SK-N-DZ (cell line): ENCODE results near the gene RFLNA.

Experiments used
- DNase-seq: peaks from one replicate; pipeline ENCODE4 v3.0.0-alpha.2; 2015; ENCODE audit warnings: low spot score

RFLNA gene

DNA sequence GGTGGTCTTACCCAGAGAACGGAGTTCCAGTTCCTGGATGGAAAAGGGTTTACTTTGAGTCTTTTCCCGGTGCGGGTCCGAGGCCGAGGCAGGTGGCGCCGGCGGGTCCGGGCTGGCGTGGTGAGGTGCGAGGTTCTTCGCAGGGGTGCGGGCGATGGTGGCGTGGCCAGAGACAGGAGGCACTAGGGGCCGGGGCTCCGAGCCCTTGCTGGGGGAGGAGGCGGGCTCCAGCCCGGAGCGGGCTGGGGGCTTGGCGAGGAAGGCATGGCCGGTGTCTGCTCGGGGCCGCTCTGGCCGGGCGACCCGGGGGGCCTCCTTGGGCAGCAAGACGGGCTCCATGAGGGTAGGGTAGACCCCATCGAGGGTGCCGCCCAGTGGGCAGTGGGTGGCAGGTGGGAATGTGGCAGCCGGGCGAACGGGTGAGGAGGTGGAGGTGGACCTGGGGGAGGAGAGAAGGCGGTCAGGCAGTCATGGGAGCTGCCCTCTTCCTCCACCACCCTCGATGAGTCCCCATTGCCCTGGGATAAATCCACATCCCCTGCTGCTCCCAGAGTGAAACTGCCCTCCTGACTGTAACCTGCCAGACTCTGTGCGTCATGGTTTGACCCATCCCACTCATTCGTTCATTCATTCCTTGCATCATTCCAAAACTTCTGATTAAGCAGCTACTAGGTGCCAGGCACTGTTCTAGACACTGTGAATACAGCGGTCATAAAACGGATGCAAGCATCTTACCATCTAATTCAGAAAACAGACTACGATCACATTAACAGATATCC lies 42.0 kb downstream of the RFLNA start:
- DNase-seq = no peak

- DNase-seq = no peak
Measured at GRCh38 chr12:124337622-124338021, 42.7 kb downstream of the RFLNA start.

DNA sequence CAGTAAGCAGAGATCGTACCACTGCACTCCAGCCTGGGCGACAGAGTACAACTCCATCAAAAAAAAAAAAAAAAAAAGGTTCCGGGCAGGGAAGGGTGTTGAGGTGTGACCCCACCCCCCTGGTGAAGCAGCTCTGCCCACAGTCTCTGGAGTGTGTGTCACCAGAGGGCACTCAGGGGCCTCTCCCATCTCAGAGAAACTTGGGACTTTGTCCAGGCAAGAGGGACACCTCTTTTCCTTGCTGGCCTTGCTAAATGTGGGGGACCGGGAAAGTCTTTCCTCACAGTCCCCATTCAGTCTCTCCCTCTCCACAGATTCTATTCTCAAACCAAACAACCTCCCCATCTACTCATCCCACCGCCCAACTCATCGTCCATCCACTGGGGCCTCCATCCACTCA lies 43.6 kb downstream of the RFLNA start:
- no peak for DNase-seq

DNA sequence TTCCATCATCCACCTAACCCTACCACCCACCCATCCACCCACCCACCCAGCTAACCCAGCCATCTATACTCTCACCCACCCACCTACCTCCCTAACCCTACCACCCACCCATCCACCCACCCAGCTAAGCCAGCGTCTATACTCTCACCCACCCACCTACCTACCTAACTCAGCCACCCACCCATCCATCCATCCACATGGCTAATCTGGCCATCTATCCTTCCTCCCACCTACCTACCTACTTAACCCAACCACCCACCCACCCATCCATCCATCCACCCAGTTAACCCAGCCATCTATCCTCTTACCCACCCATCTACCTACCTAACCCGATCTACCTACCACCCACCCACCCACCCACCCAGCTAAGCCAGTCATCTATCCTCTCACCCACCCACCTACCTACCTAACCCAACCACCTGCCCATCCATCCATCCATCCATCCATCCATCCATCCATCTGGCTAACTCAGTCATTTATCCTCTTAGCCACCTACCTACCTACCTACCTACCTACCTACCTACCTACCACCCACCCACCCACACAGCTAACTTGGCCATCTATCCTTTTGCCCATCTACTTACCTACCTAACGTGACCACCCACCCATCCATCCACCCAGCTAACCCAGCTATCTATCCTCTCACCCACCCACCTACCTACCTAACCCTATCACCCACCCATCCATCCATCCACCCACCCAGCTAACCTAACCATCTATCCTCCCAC lies 44.1 kb downstream of the RFLNA start:
- no peak for DNase-seq

DNA sequence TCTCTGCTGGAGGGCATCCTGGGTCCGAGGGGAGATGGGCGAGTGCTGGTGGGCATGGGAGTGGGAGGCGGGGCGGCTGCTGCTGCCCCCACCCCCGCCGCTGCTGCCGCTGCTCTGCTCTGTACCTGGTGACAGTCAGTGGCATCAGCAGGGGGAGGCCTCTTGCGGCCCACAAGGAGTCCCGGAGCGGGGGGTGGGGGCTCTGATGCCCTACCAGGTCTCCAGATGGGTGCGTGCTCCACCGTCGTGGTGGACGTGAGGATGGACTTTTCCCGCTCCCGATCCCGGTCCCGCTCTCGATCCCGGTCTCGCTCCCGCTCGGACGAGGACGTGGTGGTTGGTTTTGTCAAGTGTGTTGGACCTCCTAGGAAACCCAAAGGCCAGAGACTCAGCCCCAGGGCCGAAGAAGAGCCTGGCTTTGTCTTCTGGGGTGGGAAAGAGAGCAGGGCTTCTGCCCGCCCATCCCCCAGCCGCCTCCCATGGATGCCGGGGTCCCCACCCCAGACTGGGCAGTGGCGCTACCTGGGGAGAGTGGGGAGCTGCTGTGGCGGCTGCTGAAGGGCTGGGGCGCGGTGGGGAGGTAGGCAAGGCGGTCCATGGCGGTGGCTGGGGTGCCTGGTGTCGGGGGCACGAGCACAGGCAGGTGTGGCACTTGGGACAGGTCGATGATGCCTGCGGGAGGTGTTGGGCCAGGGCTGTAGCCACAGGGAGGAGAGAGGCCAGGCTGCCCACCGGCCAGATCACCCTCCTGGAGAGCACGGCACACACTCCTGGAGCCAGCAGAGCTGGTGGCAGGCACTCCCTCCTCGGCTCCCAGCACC lies 45.4 kb downstream of the RFLNA start:
- no peak for DNase-seq

DNA sequence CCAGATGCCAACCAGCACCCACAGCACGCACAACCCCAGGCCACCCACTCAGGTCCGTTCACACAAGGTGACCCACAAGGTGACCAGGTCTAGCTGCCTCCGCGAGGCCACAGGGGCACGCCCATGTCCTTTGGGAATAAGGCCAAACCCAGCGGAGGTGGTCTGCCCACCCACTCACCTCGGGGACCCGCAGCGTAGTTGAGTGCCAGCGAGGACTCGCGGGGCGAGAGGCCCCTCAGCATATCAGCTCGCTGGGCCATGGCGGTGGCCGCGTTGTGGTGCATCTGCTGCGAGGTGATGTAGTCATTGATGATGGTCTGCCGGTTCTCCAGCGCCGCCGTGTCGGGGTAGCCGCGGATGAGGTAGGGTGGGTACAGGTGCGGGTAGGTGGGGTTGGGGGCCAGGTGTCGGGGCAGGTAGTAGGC lies 46.8 kb downstream of the RFLNA start:
- no peak for DNase-seq

- no peak for DNase-seq
Measured at GRCh38 chr12:124344022-124344421, 49.1 kb downstream of the RFLNA start.

DNA sequence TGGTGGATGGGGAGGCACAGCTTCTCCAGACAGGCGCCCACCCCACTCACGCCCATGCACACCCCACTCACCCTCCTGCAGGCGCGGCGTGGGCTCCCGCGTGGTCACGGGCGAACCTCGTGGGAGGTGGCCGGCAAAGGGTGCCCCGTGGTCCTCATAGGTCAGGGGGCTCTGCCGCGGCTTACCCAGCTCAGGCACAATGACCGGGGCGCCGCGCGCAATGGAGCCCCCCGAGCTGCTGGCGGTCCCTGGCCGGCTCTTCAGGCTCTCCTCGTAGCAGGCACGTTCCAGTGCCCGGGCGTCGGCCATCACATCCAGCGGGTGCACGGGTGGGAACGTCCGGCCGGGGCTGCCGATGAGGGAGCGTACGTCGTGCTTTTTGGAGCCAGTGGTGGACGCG lies 49.6 kb downstream of the RFLNA start:
- no peak for DNase-seq

- no peak for DNase-seq
Measured at GRCh38 chr12:124345795-124346194, 50.9 kb downstream of the RFLNA start.

DNA sequence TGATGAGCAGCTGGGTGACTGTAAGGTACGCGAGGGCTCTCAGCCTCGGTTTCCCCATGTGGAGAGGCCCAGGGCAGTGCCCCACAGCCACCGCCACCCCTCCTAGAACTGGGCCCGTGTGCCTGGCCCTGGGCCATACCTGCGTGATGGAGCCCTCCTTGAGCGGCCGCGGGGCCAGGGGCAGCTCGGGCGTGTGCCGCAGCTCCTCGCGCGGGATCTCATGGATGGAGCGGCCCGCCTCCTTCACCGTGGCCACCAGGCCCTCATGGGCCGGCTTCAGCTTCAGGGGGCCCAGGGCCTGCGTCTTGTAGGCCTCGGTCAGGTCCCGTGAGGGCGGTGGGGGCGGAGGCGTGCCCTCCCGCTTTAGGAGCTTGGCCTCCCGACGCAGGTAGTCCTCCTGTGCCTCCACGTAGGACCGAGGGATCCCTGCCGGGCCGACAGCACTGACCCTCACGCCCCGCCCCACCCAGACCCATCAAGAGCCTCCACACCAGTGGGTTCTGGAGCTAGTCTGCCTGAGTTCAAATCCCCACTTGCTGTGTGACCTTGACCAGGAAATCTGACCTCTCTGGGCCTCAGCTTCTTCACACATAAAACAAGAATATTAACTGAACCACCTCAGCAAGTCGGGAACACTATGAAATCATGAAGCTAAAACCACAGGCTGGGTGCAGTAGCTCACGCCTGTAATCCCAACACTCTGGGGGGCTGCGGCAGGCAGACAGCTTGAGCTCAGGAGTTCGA lies 51.7 kb downstream of the RFLNA start:
- no peak for DNase-seq

DNA sequence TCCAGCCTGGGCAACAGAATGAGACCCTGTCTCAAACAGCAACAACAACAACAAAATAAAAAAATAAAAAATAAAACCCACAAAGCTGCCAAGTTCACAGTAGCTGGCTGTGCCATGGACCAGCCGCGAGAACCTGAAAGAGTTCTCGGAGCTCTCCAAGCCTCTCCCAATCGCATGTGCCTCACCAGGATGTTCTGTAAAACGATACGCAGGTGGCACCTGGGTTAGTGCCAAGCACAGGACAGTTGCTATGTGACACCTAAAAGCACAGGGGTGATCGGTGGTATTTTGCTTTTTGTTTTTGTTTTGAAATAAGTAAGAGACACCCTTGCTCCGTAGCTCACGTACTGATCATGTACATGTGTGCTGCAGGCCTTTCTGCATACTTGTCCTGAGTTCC lies 52.4 kb downstream of the RFLNA start:
- DNase-seq = no peak

DNA sequence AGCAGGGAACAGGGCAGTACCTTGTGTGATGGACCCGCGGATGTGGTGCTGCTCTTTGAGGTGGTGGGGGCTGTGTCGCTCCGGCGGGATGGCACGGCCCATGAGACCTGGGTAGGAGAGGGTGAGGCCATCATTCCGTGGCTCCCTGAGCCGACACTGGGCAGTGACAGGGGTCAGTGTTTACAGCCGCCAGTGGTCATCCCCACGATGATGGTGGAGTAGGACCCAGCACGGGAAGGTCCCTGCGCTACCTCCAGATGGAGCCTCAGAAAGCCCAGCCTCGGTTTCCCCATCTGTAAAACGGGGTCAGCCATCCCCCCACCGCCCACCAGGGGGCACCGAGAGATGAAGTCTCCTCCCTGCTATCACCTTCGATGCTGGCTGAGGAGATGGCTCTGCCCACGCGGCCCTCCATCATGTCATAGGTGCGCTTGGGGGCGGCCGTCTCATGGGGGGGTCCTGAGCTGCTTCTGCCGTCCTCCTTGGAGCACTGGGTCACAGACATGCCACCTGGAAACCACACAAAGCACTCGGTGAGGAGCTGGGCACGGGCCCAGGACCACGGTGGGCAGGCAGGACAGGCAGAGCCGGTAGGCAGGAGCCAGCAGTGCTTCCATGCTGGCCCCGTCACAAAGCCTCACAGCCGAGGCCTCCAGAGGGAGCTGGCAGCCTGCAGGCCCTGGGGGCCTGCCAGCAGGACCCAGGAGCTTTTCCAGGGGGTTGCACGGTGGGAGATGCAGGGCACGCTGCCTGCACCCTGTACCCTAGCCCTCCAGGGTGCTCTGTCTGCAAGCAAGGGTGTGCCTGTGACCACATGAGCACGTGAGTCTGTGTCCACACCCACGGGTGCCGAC lies 53.1 kb downstream of the RFLNA start:
- no peak for DNase-seq

GRCh38 chr12:124348659-124349380 lies 53.9 kb downstream of the RFLNA start:
- no peak for DNase-seq

DNA sequence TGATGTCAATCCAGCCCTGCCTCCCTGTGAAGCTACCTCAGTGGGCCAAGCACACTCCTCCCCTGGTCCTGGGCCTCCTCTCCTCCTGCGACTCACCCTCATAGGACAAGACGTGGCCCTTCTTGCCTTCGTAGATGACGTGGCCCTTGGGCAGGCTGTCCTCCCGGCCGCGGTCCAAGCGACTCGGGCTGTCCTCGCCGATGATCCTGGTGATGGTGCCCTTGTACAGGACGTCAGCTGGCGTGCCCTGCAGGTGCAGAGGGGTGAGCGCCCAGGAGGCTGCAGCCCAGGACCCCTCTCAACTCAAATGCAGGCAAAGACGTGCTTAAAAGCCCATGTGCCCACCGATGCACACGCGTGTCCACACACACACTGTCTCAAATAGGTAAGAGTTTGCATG lies 55.6 kb downstream of the RFLNA start:
- DNase-seq = no peak

GRCh38 chr12:124351422-124351821 lies 56.5 kb downstream of the RFLNA start:
- DNase-seq = no peak

GRCh38 chr12:124352257-124352656 lies 57.4 kb downstream of the RFLNA start:
- DNase-seq = no peak

GRCh38 chr12:124352839-124353238 lies 57.9 kb downstream of the RFLNA start:
- DNase-seq = no peak

DNA sequence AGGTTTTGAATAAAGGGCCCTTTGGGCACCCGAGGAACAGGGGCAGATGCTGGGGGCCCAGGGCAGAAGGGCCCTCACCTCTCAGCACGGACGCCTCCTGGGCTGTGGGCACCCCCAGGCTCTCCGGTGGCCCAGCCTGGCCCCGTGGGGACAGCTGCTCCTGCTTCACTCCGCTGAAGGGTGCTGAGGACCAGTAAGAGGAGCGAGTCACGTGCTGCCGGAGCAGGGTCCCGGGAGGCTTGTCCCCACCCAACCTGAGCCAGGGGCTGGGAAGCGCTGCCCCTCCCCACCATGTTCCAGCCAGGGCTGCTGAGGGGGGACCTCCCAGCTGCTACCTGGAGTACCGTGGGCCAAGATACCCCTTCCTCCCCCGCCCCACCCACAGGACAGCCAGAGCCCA lies 59.5 kb downstream of the RFLNA start:
- DNase-seq = no peak

DNA sequence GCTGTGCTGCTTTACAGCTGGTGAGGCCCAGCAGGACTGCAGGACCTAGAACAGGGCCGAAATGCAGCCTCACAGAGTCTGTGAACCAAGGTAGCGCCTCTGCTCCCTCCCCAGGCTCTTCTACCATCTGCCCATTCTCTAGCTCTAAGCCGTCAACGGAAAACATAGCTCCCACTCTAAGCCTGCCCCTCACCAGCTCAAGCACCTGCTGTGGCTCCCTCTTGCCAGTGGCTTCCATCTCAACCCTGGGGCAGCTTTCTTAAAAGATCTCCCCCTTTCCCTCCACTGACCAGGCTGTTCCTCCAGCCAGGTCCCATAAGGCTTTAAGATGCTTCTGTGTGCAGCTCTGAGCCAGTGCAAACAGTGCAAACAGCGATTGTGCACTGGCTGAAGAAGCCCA lies 61.3 kb downstream of the RFLNA start:
- no peak for DNase-seq

DNA sequence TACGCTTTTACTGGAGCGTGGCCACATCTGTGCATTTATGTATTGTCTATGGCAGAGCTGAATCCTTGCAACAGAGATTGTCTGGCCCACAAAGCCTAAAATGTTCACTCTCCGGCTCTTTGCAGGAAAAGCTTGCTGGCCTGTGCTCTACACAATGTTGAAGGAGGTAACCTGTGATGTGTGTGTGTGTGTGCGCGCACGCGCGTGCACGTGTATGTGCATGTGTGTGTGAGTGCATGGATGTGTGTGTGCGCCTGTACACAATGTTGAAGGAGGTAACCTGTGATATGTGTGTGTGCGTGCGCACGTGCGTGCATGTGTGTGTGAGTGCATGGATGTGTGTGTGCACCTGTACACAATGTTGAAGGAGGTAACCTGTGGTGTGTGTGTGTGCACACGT lies 62.7 kb downstream of the RFLNA start:
- DNase-seq = no peak
